ENCODE results near the gene RPS15. TPM values are rescaled to one million over a fixed set of nuclear protein-coding genes. Genes with fewer than 3 reads are reported as not detected.
"Not testable (repeated sequence)": the region's sequence is repeated elsewhere in the genome, so short reads cannot be mapped to it uniquely, and the experiment has no call there.

Gene RPS15
- total RNA-seq, 4 donors from 2014 or later, result 4,239 to 4,988 (median 4,337) TPM

- H3K4me3 ChIP-seq, result no peak overlapping the region
- WGBS, 2 donors, result 68 to 75% methylated on average over 17 to 21 of the region's 21 CpGs
- peaks cover 0 to 73% (median 41%) of the 10 kb centered on the region in 4 donors for H3K4me1 ChIP-seq
These were observed 21.1 kb upstream of the RPS15 start for GRCh38 chr19:1417145-1417544.

GRCh38 chr19:1417681-1418495, 20.3 kb upstream of the RPS15 start:
- no peak overlapping the region for H3K4me3 ChIP-seq
- peaks cover 0 to 69% (median 36%) of the 10 kb centered on the region in 4 donors for H3K4me1 ChIP-seq
- no peak for DNase-seq (ENCODE audit: low spot score in 2 of 2)
- peaks cover 0 to 57% (median 8%) of the 10 kb centered on the region in 3 donors for H3K36me3 ChIP-seq
- TF ChIP-seq EP300 (IDR thresholded peaks at IDR 0.05) (peak in 1 of 2 donors; percentile 13), CTCF (IDR thresholded peaks at IDR 0.05) (no peak)
- WGBS, 2 donors, result 73 to 82% methylated on average over 25 to 30 of the region's 30 CpGs
- H3K27ac ChIP-seq, result peak overlapping the region; percentile 11 to 99 (median 88)
- H3K27me3 ChIP-seq, result no peaks in the 10 kb centered on the region
- no peaks in the 10 kb centered on the region for H3K9me3 ChIP-seq

More at GRCh38 chr19:1417145-1417544, 21.1 kb upstream of the RPS15 start:
- no peak for DNase-seq (ENCODE audit: low spot score in 2 of 2)
- no peaks in the 10 kb centered on the region for H3K27me3 ChIP-seq
- H3K27ac ChIP-seq, result peak overlapping the region; percentile 80 to 99 (median 91)
- H3K36me3 ChIP-seq, result peaks cover 0 to 51% (median 4%) of the 10 kb centered on the region in 3 donors
- peak in 1 of 2 donors; percentile 30 for TF ChIP-seq EP300 (IDR thresholded peaks at IDR 0.05)
- no peak for TF ChIP-seq POLR2A (IDR thresholded peaks at IDR 0.05)
- no peak for TF ChIP-seq CTCF (IDR thresholded peaks at IDR 0.05)
- no peaks in the 10 kb centered on the region for H3K9me3 ChIP-seq

- Histone ChIP-seq H3K4me1 (peaks cover 0 to 63% (median 36%) of the 10 kb centered on the region in 4 donors), H3K36me3 (peaks cover 0 to 57% (median 13%) of the 10 kb centered on the region in 3 donors), H3K4me3 (no peak overlapping the region), H3K9me3 (no peaks in the 10 kb centered on the region), H3K27ac (peak overlapping the region in 2 of 4 donors; percentile 95 to 99), H3K27me3 (no peaks in the 10 kb centered on the region)
- WGBS, 2 donors, result 69 to 71% methylated on average over 13 of the region's 13 CpGs
- DNase-seq (ENCODE audit: low spot score in 2 of 2), result no peak
- TF ChIP-seq POLR2A (IDR thresholded peaks at IDR 0.05) (no peak), EP300 (IDR thresholded peaks at IDR 0.05) (no peak), CTCF (IDR thresholded peaks at IDR 0.05) (no peak)
These were observed 19.8 kb upstream of the RPS15 start for GRCh38 chr19:1418496-1418775.

- peaks cover 0 to 56% (median 36%) of the 10 kb centered on the region in 4 donors for H3K4me1 ChIP-seq
These were observed 19.1 kb upstream of the RPS15 start for GRCh38 chr19:1418951-1419738.

GRCh38 chr19:1420085-1420484, 18.1 kb upstream of the RPS15 start:
- not testable (repeated sequence) for H3K9me3 ChIP-seq; DNase-seq (ENCODE audit: low spot score in 2 of 2); H3K27me3 ChIP-seq; H3K27ac ChIP-seq; H3K4me3 ChIP-seq
- Histone ChIP-seq H3K4me1 (peaks cover 0 to 47% (median 33%) of the 10 kb centered on the region in 4 donors), H3K36me3 (peaks cover 0 to 71% (median 20%) of the 10 kb centered on the region in 3 donors)
- 94% methylated on average over 20 to 25 of the region's 43 CpGs for WGBS, 2 donors

More at GRCh38 chr19:1418951-1419738, 19.1 kb upstream of the RPS15 start:
- 84 to 85% methylated on average over 21 of the region's 21 CpGs for WGBS, 2 donors
- Histone ChIP-seq H3K9me3 (no peaks in the 10 kb centered on the region), H3K36me3 (peaks cover 0 to 62% (median 20%) of the 10 kb centered on the region in 3 donors), H3K4me3 (no peak overlapping the region), H3K27me3 (no peaks in the 10 kb centered on the region), H3K27ac (peak overlapping the region in 2 of 4 donors; percentile 95 to 99)
- no peak for DNase-seq (ENCODE audit: low spot score in 2 of 2)
- TF ChIP-seq POLR2A (IDR thresholded peaks at IDR 0.05) (no peak), CTCF (IDR thresholded peaks at IDR 0.05) (no peak), EP300 (IDR thresholded peaks at IDR 0.05) (no peak)

Measured in tibial nerve (tissue), 4 donors.